ENCODE data around the gene CCDC158.
A peak's percentile ranks its signal among the peaks of the same experiment; 100 is the strongest.
"Not testable (repeated sequence)": the region's sequence is repeated elsewhere in the genome, so short reads cannot be mapped to it uniquely, and the experiment has no call there.

The CCDC158 gene

DNA sequence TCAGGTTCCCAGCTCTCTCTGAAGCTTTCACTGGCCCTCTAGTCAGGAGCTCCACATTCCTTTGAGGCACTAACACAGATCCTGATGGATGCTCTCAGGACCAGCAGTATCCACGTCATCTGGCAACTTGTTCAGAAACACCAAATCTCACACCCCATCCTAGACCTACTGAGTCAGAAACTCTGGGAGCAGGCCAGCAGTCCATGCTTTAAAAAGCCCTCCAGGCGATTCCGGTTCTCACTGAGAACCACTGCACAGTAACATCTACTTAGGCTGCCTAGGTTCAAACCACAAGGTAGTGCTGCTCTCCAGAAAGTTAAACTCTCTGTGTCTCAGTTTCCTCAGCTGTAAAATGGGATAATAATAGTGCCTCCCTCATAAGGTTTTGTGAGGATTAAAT is 55.3 kb downstream of the CCDC158 start:
- no peak for DNase-seq (ENCODE audit: low spot score)

DNA sequence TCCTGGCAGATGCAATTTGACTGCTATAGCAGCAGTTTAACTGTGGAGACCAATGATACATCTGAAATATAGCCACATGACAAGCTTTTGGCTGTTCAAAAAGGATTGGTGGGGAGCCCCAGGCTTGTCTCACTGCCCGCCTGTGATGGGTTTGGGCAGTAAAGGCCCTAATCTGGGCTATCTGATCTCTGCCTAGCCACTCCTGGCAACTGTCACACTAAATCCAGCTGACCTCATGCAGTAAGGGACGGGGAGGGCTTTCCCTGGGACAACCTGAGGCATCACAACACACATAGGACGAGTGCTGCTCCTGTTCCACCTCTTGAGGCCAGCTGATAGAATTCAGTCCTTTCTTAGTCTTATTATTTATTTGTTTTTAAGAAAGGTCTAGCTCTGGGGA is 56.2 kb downstream of the CCDC158 start:
- DNase-seq (ENCODE audit: low spot score), result no peak

- no peak for DNase-seq (ENCODE audit: low spot score)
These were observed 57.2 kb downstream of the CCDC158 start for GRCh38 chr4:76363556-76364290.

GRCh38 chr4:76361689-76362412 is 59.1 kb downstream of the CCDC158 start:
- no peak for DNase-seq (ENCODE audit: low spot score)

DNA sequence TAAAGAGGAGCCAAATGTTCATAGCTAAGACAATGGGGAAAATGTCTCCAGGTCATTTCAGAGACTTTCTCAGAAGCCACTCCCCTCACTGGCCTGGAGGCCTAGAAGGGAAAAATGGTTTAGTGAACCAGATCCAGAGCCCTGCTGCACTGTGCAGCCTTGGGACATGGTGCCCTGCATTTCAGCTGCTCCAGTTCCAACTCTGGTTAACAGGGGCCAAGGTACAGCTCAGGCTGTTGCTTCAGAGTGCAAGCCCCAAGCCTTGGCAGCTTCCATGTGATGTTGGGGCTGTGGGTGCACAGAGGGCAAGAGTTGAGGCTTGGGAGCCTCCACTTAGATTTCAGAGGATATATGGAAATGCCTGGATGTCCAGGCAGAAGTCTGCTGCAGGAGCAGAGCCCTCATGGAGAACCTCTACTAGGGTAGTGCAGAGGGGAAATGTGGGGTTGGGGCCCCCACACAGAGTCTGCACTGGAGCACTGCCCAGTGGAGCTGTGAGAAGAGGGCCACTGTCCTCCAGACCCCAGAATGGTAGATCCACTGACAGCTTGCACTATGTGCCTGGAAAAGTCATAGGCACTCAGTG is 61.0 kb downstream of the CCDC158 start:
- not testable (repeated sequence) for DNase-seq (ENCODE audit: low spot score)

- peak; percentile 41 for DNase-seq (ENCODE audit: low spot score)
These were observed 63.0 kb downstream of the CCDC158 start for GRCh38 chr4:76357981-76358380.

- no peak for DNase-seq (ENCODE audit: low spot score)
These were observed 66.1 kb downstream of the CCDC158 start for GRCh38 chr4:76354517-76355473.

DNA sequence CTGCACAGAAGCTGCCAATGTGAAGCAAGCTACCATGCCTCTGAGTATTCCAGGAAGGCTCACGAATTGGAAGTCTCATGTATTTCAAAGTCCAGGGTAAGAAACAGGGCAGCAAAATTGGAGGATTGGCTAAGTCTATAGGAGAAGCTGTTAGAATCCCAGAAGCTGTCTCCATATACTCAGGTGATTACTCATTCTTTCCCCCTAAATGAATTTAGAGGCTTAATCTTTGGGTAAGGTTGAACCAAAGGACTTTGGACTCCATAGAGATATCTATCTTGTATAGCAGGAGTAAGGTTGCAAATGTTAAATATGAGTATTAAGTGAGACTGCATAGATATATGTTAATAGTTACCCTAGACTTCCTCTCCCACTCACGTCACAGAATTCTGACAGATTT is 78.1 kb downstream of the CCDC158 start:
- DNase-seq (ENCODE audit: low spot score), result no peak

GRCh38 chr4:76342191-76342590 is 78.8 kb downstream of the CCDC158 start:
- no peak for DNase-seq (ENCODE audit: low spot score)

GRCh38 chr4:76341063-76341462 is 79.9 kb downstream of the CCDC158 start:
- DNase-seq (ENCODE audit: low spot score), result no peak

GRCh38 chr4:76339364-76339763 is 81.6 kb downstream of the CCDC158 start:
- no peak for DNase-seq (ENCODE audit: low spot score)

- no peak for DNase-seq (ENCODE audit: low spot score)
These were observed 86.1 kb downstream of the CCDC158 start for GRCh38 chr4:76334885-76335284.

DNA sequence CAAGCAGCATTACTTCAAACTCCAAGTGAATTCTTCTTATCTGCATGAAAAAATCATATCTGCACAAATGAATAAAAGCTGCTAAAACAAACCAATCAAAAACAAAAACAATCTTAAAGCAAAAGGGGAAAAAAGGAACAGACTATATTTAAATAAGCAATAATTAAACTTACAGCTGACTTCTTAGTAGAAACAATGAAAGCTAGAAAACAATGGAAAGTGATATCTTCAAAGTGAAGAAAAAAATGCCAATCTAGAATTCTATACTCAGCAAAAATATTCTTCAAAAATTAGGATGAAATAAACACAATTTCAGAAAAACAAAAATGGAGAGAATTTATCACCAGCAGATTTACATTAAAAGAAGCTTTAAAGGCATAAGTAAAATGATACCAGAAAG is 94.4 kb downstream of the CCDC158 start:
- DNase-seq (ENCODE audit: low spot score), result no peak

DNA sequence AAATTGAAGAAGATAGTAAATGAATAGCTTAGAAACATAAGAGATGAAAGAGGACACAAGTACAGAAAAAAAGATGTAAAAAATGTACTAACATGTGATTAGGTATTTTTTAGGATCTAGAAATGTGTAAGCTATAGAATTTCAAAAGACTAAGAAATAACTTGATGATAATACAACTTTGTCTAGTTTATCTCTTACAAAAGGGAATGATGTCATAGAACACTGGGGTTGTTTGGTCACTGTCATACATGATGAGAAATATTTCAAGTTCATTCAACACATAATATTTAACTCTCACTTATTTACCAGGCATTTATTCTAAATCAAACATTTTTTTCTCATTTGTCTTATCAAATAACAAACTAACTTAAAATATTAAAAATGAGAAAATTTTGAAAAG is 95.9 kb downstream of the CCDC158 start:
- DNase-seq (ENCODE audit: low spot score), result no peak

- DNase-seq (ENCODE audit: low spot score), result no peak
These were observed 98.7 kb downstream of the CCDC158 start for GRCh38 chr4:76322236-76322635.

DNA sequence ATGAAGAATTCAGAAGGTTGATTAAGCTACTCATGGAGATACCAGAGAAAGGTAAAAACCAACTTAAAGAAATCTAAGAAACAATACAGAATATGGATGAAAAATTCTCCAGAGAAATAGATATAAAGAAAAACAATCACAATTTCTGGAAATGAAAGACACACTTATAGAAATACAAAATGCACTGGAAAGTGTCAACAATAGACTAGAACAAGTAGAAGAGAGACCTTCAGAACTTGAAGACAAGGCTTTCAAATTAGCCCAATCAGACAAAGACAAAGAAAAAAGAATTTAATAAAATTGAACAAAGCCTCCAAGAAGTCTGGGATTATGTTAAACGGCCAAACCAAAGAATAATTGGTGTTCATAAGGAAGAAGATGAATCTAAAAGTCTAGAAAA is 104.8 kb downstream of the CCDC158 start:
- no peak for DNase-seq (ENCODE audit: low spot score)

GRCh38 chr4:76315267-76315918 is 105.5 kb downstream of the CCDC158 start:
- DNase-seq (ENCODE audit: low spot score), result no peak

GRCh38 chr4:76313547-76313946 is 107.4 kb downstream of the CCDC158 start:
- no peak for DNase-seq (ENCODE audit: low spot score)

DNA sequence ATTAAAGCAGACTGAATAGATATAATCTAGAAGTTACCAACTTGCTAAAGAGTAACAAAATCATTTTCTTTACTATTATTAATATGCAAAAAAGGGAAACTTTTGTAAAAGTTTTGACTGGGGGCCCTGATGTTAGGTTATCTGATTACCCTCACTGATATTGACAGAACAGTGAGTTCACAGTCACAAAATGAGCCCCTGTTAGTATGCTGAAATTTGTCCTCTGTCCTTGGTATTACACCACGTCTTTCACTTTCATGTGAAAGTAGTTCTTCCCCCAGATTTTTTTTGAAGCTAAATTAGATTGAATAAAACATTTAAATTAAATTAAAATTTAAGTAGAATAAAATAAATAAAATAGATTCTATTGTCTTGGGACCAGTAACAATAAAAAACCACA is 108.5 kb downstream of the CCDC158 start:
- no peak for DNase-seq (ENCODE audit: low spot score)

- DNase-seq (ENCODE audit: low spot score), result no peak
These were observed 109.0 kb downstream of the CCDC158 start for GRCh38 chr4:76311896-76312331.

DNA sequence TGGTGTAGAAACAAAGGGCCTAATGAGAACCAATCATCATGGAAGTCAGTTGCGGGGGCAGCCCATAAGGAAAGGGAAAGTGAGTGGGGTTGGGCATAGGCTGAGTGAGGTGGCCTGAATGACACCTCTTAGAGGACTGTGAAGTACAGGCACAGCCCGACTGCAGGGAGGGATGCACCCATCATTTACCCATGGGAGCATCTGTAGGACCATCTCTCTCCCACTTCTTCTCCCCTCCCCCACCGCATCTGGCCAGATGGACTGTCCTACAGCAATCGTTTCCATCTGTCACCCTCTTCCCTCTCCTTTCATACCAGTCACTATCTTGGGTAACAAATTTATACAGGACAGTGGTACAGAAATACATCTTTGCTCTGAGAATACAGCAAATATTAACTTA is 110.3 kb downstream of the CCDC158 start:
- DNase-seq (ENCODE audit: low spot score), result no peak
